ENCODE measurements around the gene F10. TPM values are rescaled to one million over a fixed set of nuclear protein-coding genes. Genes with fewer than 3 reads are reported as not detected.

The F10 gene
- total and polyA plus RNA-seq, 2 of the 13 experiments (the other 11 are each of a cell fraction or from before 2014, with no cell fraction given) = 58.4 to 237 TPM

GRCh38 chr13:113183450-113184129 lies 61.0 kb downstream of the F10 start:
- BruUV-seq (replicated peaks) = TSS peak; percentile 39
- DNase-seq (ENCODE audit: low spot score) = peak; percentile 85
- peak; percentile 51 for TF ChIP-seq TFE3 (CRISPR knock-in tag; IDR thresholded peaks at IDR 0.05)
- TF ChIP-seq ZNF563 (CRISPR knock-in tag; IDR thresholded peaks at IDR 0.05) = 0 out of 2 replicates have a peak, but pooled peaks have one; percentile 41
- TF ChIP-seq ZNF580 (CRISPR knock-in tag; IDR thresholded peaks at IDR 0.05; ENCODE audit: borderline replicate concordance, low read depth) = peak; percentile 48; the same call in 1 of the 2 replicates
- TF ChIP-seq CERS6 (CRISPR knock-in tag; IDR thresholded peaks at IDR 0.05) = no peak
- no peak for TF ChIP-seq CHCHD3 (CRISPR knock-in tag; IDR thresholded peaks at IDR 0.05)
- TF ChIP-seq SOX5 (CRISPR knock-in tag; IDR thresholded peaks at IDR 0.05; ENCODE audit: borderline replicate concordance) = peak; percentile 95
- no peak for TF ChIP-seq ZNF235 (CRISPR knock-in tag; IDR thresholded peaks at IDR 0.05; ENCODE audit: borderline replicate concordance)
- 0 out of 2 replicates have a peak, but pooled peaks have one; percentile 37 for TF ChIP-seq ZBTB42 (CRISPR knock-in tag; IDR thresholded peaks at IDR 0.05)
- peak; percentile 65; the same call in 1 of the 2 replicates for TF ChIP-seq PHF21A (CRISPR knock-in tag; IDR thresholded peaks at IDR 0.05)
- TF ChIP-seq RELA (CRISPR knock-in tag; IDR thresholded peaks at IDR 0.05) = no peak
- peak; percentile 87 for TF ChIP-seq MEF2D (CRISPR knock-in tag; IDR thresholded peaks at IDR 0.05)
- TF ChIP-seq HDAC2 (CRISPR knock-in tag; IDR thresholded peaks at IDR 0.05) = peak; percentile 75
- 0 out of 2 replicates have a peak, but pooled peaks have one; percentile 20 for TF ChIP-seq ZNF816 (CRISPR knock-in tag; IDR thresholded peaks at IDR 0.05; ENCODE audit: borderline replicate concordance)
- TF ChIP-seq NR2F1 (CRISPR knock-in tag; IDR thresholded peaks at IDR 0.05) = peak in 1 of 2 experiments; percentile 51; a peak in 1 of 4 replicates
- 0 out of 2 replicates have a peak, but pooled peaks have one; percentile 15 for TF ChIP-seq ZSCAN5A (CRISPR knock-in tag; IDR thresholded peaks at IDR 0.05; ENCODE audit: borderline replicate concordance)
- peak; percentile 56; the same call in 1 of the 2 replicates for TF ChIP-seq ATF1 (CRISPR knock-in tag; IDR thresholded peaks at IDR 0.05)
- TF ChIP-seq HDAC6 (IDR thresholded peaks at IDR 0.05; ENCODE audit: low read depth, low read length) = no peak
- TF ChIP-seq MNT (IDR thresholded peaks at IDR 0.05) = peak; percentile 53; the same call in 1 of the 2 replicates

More at GRCh38 chr13:113183450-113184129, 61.0 kb downstream of the F10 start:
- ATAC-seq (peak; percentile 96), FAIRE-seq (peak; percentile 93)
- POLR2A ChIA-PET = interaction anchor here (0.7 to 2.4 kb wide), 12 partner anchors 10 to 61 kb away, joined by 3 to 16 read pairs (median 4); partner anchors contain the start of genes CUL4A, F10, PCID2 and PROZ
- CTCF ChIA-PET (ENCODE audit: low intra/inter-chr PET ratio, low total read pairs) = no interaction called here
- peak overlapping the region in 1 of 3 experiments; percentile 39; a peak in 2 of 6 replicates for H3K4me3 ChIP-seq (replicated peaks in 1 of 3; ENCODE audit: insufficient read depth in 1 of 3, low read depth in 2 of 3, low read length in 3 of 3)
- no peak overlapping the region for H2AFZ ChIP-seq (ENCODE audit: low read length)
- H3K4me2 ChIP-seq (ENCODE audit: low read depth, low read length) = peak overlapping the region; percentile 57
- H3K4me1 ChIP-seq (ENCODE audit: insufficient read depth, low read length) = peaks cover 30% of the 10 kb centered on the region
- WGBS (ENCODE audit: low lambda C conversion rate) = 2% methylated on average over 14 of the region's 14 CpGs
- H3K9ac ChIP-seq (ENCODE audit: insufficient read depth, low read depth, low read length) = peak overlapping the region; percentile 50
- H3K79me2 ChIP-seq (ENCODE audit: insufficient read depth, low read length) = peaks cover 4% of the 10 kb centered on the region
- H3K9me3 ChIP-seq (ENCODE audit: low read length) = no peaks in the 10 kb centered on the region
- H4K20me1 ChIP-seq (ENCODE audit: insufficient read depth, low read length) = no peaks in the 10 kb centered on the region; the same call in 1 of the 2 replicates
- in situ Hi-C loops (cut with HindIII; ENCODE audit: extremely low pct_ligation_motif_present, low pct_unique_long_range_greater_than_20kb) (no loop called here), intact Hi-C loops (cut with micrococcal nuclease; ENCODE audit: unreplicated experiment) (loop anchor here (5.0 kb wide), 1 partner anchor 61 kb away; the partner anchor contains the start of gene F10)
- H3K27me3 ChIP-seq (ENCODE audit: control insufficient read depth in 1 of 2, insufficient read depth in 2 of 2, low read length in 2 of 2) = no peaks in the 10 kb centered on the region
- H3K36me3 ChIP-seq (replicated peaks in 1 of 2; ENCODE audit: control insufficient read depth in 1 of 2, insufficient read depth in 2 of 2, low read length in 2 of 2) = peaks cover 31 to 64% of the 10 kb centered on the region in 2 experiments
- peak overlapping the region; percentile 87 for H3K27ac ChIP-seq (ENCODE audit: extremely low read length, insufficient read depth, low read length)
